Thyroid gland (tissue), 4 donors: ENCODE measurements around the gene HELLS. TPM values are rescaled to one million over a fixed set of nuclear protein-coding genes. Genes with fewer than 3 reads are reported as not detected.

Source experiments
- DNase-seq, 2 donors: peaks; one replicate each; pipeline ENCODE4 v3.0.0-alpha.2; 2019
- H3K27ac ChIP-seq, 3 donors: fragments of 200-600 bp; sonication (generic); 1 replicate in 2 of 3; 2 replicates in 1 of 3; pipeline ENCODE4 v1.5.1; 2016 to 2019; ENCODE audit warnings: mild to moderate bottlenecking in 1 of 3, moderate library complexity in 1 of 3
- H3K27me3 ChIP-seq: fragments of 200-600 bp; sonication (generic); one replicate; pipeline ENCODE4 v1.5.1; 2019
- H3K36me3 ChIP-seq, 2 donors: fragments of 200-600 bp; sonication (generic); one replicate each; pipeline ENCODE4 v1.5.1; 2016 to 2019
- H3K4me1 ChIP-seq, 2 donors: fragments of 200-600 bp; sonication (generic); one replicate each; pipeline ENCODE4 v1.5.1; 2017 to 2019
- H3K4me3 ChIP-seq, 3 donors: fragments of 200-600 bp; sonication (generic); replicated peaks in 1 of 3; 1 replicate in 2 of 3; 2 replicates in 1 of 3; pipeline ENCODE4 v1.5.1; 2016; ENCODE audit warnings: mild to moderate bottlenecking in 1 of 3
- H3K9me3 ChIP-seq: fragments of 200-600 bp; sonication (generic); one replicate; pipeline ENCODE4 v1.5.1; 2017
- POLR2A ChIP-seq, 2 donors: fragments of 450-650 bp; IDR thresholded peaks; one replicate each; pipeline ENCODE4 v1.6.1; 2017; ENCODE audit warnings: antibody characterized with exemption in 2 of 2, mild to moderate bottlenecking in 2 of 2, moderate library complexity in 1 of 2
- WGBS, 2 donors: methylation state at CpG; one replicate each; pipeline ENCODE4 v1.1.5; 2017; 5-methylcytosine and 5-hydroxymethylcytosine counted together
- intact Hi-C: fragments of 100-400 bp; cut with DNase I; formaldehyde crosslinking; loops from one replicate; pipeline ENCODE4 v1.15.1; 2023
- total RNA-seq, 4 donors: library from RNA; depleted of rRNA; stranded (reverse); fragments of >200 nt; gene quantifications; one replicate each; pipeline ENCODE4 v1.2.3, GENCODE V29; 2016
- TF ChIP-seq, protein P1 (sequence below), 6 experiments: fragments of 200-600 bp in 3 of 6; fragments of 450-650 bp in 3 of 6; sonication (generic) in 3 of 6; IDR thresholded peaks; one replicate each; pipeline ENCODE4 v1.5.1; 2016 to 2019; ENCODE audit warnings: antibody characterized with exemption in 6 of 6, mild to moderate bottlenecking in 2 of 6, inconsistent platforms in 1 of 6, moderate library complexity in 1 of 6

Gene HELLS
- total RNA-seq, 4 donors from 2014 or later, result 2.7 to 11.2 (median 8.4) TPM

DNA sequence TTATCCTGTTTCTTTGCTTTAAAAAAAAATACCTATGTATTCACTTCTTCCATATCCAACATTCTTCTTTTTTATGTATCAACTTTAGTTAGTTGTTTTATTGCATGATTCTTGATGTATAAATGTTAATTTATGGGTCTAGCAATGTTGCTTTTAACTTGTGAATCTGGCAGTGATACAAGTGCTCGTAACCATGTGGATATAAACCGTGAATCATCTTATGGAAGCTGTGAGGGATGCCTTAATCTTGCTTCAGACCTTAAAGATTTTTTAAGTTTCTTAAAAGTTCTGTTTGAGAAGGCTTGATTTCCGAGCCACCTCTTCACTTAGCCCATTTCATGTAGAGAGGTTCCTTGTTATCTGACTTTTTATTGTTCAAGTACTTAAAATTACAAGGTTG lies 25.9 kb downstream of the HELLS start:
- intact Hi-C loops, result no loop called here
- no peaks in the 10 kb centered on the region for H3K9me3 ChIP-seq
- no peaks in the 10 kb centered on the region for H3K4me1 ChIP-seq
- no peak for TF ChIP-seq POLR2A (IDR thresholded peaks at IDR 0.05)
- TF ChIP-seq, protein P1, sequence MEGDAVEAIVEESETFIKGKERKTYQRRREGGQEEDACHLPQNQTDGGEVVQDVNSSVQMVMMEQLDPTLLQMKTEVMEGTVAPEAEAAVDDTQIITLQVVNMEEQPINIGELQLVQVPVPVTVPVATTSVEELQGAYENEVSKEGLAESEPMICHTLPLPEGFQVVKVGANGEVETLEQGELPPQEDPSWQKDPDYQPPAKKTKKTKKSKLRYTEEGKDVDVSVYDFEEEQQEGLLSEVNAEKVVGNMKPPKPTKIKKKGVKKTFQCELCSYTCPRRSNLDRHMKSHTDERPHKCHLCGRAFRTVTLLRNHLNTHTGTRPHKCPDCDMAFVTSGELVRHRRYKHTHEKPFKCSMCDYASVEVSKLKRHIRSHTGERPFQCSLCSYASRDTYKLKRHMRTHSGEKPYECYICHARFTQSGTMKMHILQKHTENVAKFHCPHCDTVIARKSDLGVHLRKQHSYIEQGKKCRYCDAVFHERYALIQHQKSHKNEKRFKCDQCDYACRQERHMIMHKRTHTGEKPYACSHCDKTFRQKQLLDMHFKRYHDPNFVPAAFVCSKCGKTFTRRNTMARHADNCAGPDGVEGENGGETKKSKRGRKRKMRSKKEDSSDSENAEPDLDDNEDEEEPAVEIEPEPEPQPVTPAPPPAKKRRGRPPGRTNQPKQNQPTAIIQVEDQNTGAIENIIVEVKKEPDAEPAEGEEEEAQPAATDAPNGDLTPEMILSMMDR (IDR thresholded peaks at IDR 0.05), result no peak
- H3K27me3 ChIP-seq, result no peaks in the 10 kb centered on the region
- no peak for DNase-seq
- no peak overlapping the region for H3K4me3 ChIP-seq
- H3K27ac ChIP-seq, result no peak overlapping the region
- H3K36me3 ChIP-seq, result no peaks in the 10 kb centered on the region
- 92% methylated on average over 3 of the region's 3 CpGs for WGBS, 2 donors

DNA sequence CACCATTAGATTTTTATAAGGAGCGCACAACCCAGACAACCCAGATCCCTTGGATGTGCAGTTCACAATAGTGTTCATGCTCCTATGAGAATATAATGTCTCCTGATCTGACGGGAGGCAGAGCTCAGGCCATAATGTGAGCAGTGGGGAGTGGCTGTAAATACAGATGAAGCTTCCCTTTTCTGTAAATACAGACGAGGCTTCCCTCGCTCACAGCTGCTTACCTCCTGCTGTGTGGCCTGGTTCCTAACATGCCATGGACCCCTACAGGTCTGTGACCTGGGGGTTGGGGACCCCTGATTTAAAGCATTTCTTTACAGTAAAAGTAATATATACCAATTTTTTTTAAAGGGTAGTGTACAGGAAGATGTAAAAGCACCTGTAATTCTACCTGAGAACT lies 33.2 kb downstream of the HELLS start:
- intact Hi-C loops, result no loop called here
- 89 to 90% methylated on average over 4 of the region's 4 CpGs for WGBS, 2 donors

DNA sequence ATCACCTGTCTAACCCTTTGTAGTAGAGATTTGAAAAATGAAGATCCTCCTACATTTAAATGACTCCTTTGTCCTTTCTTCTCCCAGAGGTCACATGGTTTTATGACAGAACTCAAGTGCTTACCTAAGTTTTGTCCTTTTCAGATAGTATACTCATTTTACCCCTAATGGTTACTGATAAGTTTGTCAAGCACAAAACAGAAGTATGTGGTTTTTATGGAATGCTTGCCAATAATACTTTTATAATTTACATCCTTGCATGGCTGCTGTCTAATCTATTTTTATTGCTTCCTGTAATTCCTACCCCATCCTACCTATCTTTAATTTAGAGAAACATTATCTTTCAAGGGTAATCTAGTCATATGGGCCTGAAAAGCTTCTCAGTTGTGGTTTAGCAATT lies 37.5 kb downstream of the HELLS start:
- TF ChIP-seq POLR2A (IDR thresholded peaks at IDR 0.05), result no peak
- TF ChIP-seq, protein P1 (IDR thresholded peaks at IDR 0.05), result no peak
- H3K4me3 ChIP-seq, result no peak overlapping the region
- intact Hi-C loops, result no loop called here

More for the DNA sequence above, 33.2 kb downstream of the HELLS start:
- H3K4me1 ChIP-seq, result no peaks in the 10 kb centered on the region
- H3K36me3 ChIP-seq, result no peaks in the 10 kb centered on the region
- H3K4me3 ChIP-seq, result no peak overlapping the region
- no peak for DNase-seq
- no peak overlapping the region for H3K27ac ChIP-seq
- no peaks in the 10 kb centered on the region for H3K9me3 ChIP-seq
- TF ChIP-seq, protein P1 (IDR thresholded peaks at IDR 0.05), result no peak
- H3K27me3 ChIP-seq, result no peaks in the 10 kb centered on the region

DNA sequence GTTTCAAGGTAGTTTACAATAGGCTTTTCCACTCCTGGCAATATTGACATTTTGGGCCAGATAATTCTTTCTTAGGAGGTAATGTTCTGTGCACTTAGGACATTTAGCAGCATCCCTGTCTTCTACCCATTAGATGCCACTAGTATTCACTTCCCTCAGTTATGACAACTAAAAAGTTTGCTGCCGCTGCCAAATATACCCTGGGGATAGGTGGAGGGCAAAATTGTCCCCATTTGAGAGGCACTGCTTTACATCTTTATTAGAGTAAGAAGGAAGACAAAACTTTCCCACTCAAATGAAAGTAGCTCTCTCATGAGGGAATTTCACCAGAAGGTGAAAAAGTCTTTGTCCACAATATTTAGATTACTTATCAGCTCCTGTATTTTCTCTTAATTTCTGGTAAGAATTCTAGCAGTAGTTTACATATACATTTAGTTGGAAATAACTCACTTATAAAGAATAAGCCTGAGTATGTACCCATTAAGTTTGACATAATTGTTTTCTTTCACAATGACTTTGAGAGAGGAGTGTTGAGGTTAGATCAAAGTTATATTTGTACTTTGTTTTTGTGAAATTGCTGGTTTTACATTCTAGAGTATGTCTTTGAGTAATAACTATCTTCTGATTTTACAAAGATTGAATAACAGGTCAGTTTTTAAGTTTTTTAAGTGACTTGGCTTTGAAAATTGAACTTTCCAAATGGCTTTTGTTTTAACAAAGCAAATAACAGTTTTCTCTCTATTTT lies 46.0 kb downstream of the HELLS start:
- no peak for TF ChIP-seq POLR2A (IDR thresholded peaks at IDR 0.05)
- TF ChIP-seq, protein P1 (IDR thresholded peaks at IDR 0.05), result no peak
- H3K36me3 ChIP-seq, result no peaks in the 10 kb centered on the region
- intact Hi-C loops, result no loop called here
- 85 to 100% methylated on average over 1 of the region's 1 CpG for WGBS, 2 donors
- H3K27me3 ChIP-seq, result no peaks in the 10 kb centered on the region
- no peaks in the 10 kb centered on the region for H3K4me1 ChIP-seq
- H3K27ac ChIP-seq, result no peak overlapping the region
- DNase-seq, result no peak
- H3K4me3 ChIP-seq, result no peak overlapping the region
- no peaks in the 10 kb centered on the region for H3K9me3 ChIP-seq

More for the DNA sequence above, 37.5 kb downstream of the HELLS start:
- no peaks in the 10 kb centered on the region for H3K27me3 ChIP-seq
- no peaks in the 10 kb centered on the region for H3K36me3 ChIP-seq
- H3K4me1 ChIP-seq, result no peaks in the 10 kb centered on the region
- no peak overlapping the region for H3K27ac ChIP-seq
- DNase-seq, result no peak
- no peaks in the 10 kb centered on the region for H3K9me3 ChIP-seq

DNA sequence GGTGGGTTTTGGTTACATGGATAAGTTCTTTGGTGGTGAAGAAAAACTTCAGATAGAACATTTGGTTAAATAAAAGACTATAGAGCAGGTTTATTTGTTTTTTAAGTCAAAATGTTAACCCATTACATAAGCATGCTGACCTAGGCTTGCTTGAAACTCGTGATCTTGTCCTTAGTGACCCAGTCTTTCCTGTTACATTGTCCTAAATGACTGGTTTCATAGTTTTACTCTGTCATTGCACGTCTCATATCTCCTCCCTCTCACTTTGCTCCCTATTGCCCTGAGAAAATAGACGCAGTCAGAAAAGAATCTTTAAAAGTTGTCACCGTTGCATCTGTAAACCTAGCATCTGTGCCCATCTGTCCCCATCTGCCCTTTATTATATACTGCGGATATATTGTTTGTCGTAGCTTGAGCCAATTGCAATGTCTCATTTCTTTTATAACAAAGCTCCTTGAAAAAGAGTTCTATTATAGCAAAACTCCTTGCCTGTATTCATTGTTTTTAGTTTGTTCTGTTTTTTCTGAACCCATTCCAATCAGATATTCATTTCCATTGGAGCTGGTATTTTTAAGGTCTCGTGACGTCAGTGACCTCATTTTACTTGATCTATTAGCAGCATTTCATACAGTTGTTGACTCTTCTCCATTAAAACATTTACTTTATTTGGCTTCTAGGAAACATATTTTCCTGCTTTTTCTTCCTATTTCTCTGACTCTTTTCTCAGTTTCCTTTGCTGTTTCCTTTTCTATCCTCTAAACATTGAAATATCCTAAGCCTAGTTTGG lies 57.3 kb downstream of the HELLS start:
- DNase-seq, result no peak
- H3K27me3 ChIP-seq, result no peaks in the 10 kb centered on the region
- intact Hi-C loops, result no loop called here
- TF ChIP-seq, protein P1 (IDR thresholded peaks at IDR 0.05), result no peak
- TF ChIP-seq POLR2A (IDR thresholded peaks at IDR 0.05), result no peak
- H3K27ac ChIP-seq, result no peak overlapping the region
- no peaks in the 10 kb centered on the region for H3K9me3 ChIP-seq
- H3K4me1 ChIP-seq, result no peaks in the 10 kb centered on the region
- H3K4me3 ChIP-seq, result no peak overlapping the region
- 86 to 87% methylated on average over 8 of the region's 8 CpGs for WGBS, 2 donors
- no peaks in the 10 kb centered on the region for H3K36me3 ChIP-seq
